Pancreas (tissue), 10 donors: ENCODE results near the gene CSF1R. TPM values are rescaled to one million over a fixed set of nuclear protein-coding genes. Genes with fewer than 3 reads are reported as not detected.
A peak's percentile ranks its signal among the peaks of the same experiment; 100 is the strongest.

ENCODE experiments used
- ATAC-seq, 4 donors: fragments of 200-7000 bp; cut with Tn5 transposase; one replicate each; pipeline versions ENCODE4 v1.8.0 to v1.9.1; 2020; ENCODE audit warnings: mild to moderate bottlenecking in 4 of 4, moderate library complexity in 4 of 4
- DNase-seq, 6 donors: peaks; one replicate each; pipeline ENCODE4 v3.0.0-alpha.2; 2020
- FAIRE-seq: peaks from 2 replicates; lab custom pipeline; 2012; peaks lifted over from hg19 to GRCh38; lab: Jason Lieb, UNC
- H3K27ac ChIP-seq, 4 donors: fragments of 200-600 bp; sonication (generic); 1 replicate in 3 of 4; 2 replicates in 1 of 4; pipeline versions ENCODE4 v1.5.0 to v1.8.0; 2020
- H3K27me3 ChIP-seq, 4 donors: fragments of 200-600 bp; one replicate each; pipeline ENCODE4 v1.8.0; 2021
- H3K36me3 ChIP-seq, 3 donors: fragments of 200-600 bp; sonication (generic) in 1 of 3; one replicate each; pipeline versions ENCODE4 v1.5.0 to v1.8.0; 2020 to 2021
- H3K4me1 ChIP-seq, 3 donors: fragments of 200-600 bp; one replicate each; pipeline ENCODE4 v1.8.0; 2021
- H3K4me3 ChIP-seq, 4 donors: fragments of 200-600 bp; sonication (generic) in 2 of 4; one replicate each; pipeline versions ENCODE4 v1.5.0 to v1.8.0; 2020 to 2021
- H3K9me3 ChIP-seq, 4 donors: fragments of 200-600 bp; one replicate each; pipeline ENCODE4 v1.8.0; 2021
- WGBS, 2 donors: extraction: QIAGEN DNeasy Blood & Tissue Kit; methylation state at CpG; one replicate each; pipeline ENCODE4 v1.1.7; 2013; 5-methylcytosine and 5-hydroxymethylcytosine counted together
- intact Hi-C, 3 donors: fragments of 100-400 bp; cut with DNase I; formaldehyde crosslinking; loops; one replicate each; pipeline versions ENCODE4 v1.11.1 to v1.14.2; 2022
- polyA plus RNA-seq, 2 donors: library from polyadenylated mRNA; stranded (reverse); fragments of 200-250 nt; gene quantifications; one replicate each; pipeline ENCODE4 v1.2.3, GENCODE V29; 2013
- total RNA-seq, 6 donors: library from RNA; stranded (reverse); fragmentation: NEBNext Ultra II Directional in 4 of 6; extraction: Animal tissue kit (Norgen Biotek cat#: 25700) in 4 of 6; gene quantifications; one replicate each; pipeline versions ENCODE4 v1.2.1 to v1.2.4, GENCODE V29; 2021 to 2023
- TF ChIP-seq, protein P1 (sequence below), 4 donors: fragments of 200-600 bp; sonication (generic) in 3 of 4; IDR thresholded peaks; one replicate each; pipeline versions ENCODE4 v1.5.0 to v1.8.0; 2021; ENCODE audit warnings: antibody characterized with exemption in 4 of 4
- donor health status: healthy with polysubstance abuse.
- donor health status: DM: no; HTN: no; CAD: no; lungs with moderate emphysema.
- donor health status: DM: no; HTN: no; CAD: no.
- donor health status: control.
- donor health status: control.
- donor health status: Bipolar disorder and iron deficiency.
- donor health status: DM: yes; HTN: yes; CAD: no.
- donor health status: DM: no; HTN: no; CAD: no.
- donor health status: DM: no; HTN: no; CAD: no.
- donor health status: DM: yes; HTN: yes; CAD: no.

CSF1R gene
- total and polyA plus RNA-seq, 8 donors = 1.4 to 51.2 (median 4.1) TPM

DNA sequence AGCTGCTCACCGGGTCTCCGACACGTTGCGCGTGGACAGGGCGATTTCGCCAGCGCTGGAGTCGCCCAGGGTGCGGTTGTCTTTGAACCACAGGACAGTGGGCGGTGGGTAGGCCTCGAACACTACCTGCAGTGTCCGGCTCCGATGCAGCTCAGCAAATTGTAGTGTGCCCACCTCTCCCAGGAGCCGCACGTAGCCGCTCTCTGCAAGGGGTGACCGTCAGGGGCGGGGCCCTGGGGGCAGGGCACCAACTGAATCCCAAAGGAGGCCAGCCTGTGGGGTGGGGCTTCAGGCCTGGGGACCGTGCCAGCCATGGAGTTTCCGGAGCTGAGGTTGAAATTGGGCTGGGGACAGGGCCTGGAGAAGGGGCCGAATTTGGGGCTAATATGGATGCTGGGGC is 46.4 kb upstream of the CSF1R start:
- FAIRE-seq = no peak
- TF ChIP-seq, protein P1, sequence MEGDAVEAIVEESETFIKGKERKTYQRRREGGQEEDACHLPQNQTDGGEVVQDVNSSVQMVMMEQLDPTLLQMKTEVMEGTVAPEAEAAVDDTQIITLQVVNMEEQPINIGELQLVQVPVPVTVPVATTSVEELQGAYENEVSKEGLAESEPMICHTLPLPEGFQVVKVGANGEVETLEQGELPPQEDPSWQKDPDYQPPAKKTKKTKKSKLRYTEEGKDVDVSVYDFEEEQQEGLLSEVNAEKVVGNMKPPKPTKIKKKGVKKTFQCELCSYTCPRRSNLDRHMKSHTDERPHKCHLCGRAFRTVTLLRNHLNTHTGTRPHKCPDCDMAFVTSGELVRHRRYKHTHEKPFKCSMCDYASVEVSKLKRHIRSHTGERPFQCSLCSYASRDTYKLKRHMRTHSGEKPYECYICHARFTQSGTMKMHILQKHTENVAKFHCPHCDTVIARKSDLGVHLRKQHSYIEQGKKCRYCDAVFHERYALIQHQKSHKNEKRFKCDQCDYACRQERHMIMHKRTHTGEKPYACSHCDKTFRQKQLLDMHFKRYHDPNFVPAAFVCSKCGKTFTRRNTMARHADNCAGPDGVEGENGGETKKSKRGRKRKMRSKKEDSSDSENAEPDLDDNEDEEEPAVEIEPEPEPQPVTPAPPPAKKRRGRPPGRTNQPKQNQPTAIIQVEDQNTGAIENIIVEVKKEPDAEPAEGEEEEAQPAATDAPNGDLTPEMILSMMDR (IDR thresholded peaks at IDR 0.05) = no peak
- WGBS, 2 donors = 91% methylated on average over 22 of the region's 22 CpGs
- no peak overlapping the region for H3K27ac ChIP-seq
- H3K4me3 ChIP-seq = no peak overlapping the region
- H3K27me3 ChIP-seq = no peaks in the 10 kb centered on the region
- H3K4me1 ChIP-seq = peaks cover 0 to 6% (median 2%) of the 10 kb centered on the region in 3 donors
- no peak for ATAC-seq
- peak in 1 of 6 donors; percentile 60 for DNase-seq
- no peaks in the 10 kb centered on the region for H3K9me3 ChIP-seq
- intact Hi-C loops = loop anchor here in 1 of 3 donors (10.0 kb wide), 2 partner anchors 82 to 302 kb away; no protein-coding TSS in a partner anchor
- H3K36me3 ChIP-seq = no peaks in the 10 kb centered on the region

DNA sequence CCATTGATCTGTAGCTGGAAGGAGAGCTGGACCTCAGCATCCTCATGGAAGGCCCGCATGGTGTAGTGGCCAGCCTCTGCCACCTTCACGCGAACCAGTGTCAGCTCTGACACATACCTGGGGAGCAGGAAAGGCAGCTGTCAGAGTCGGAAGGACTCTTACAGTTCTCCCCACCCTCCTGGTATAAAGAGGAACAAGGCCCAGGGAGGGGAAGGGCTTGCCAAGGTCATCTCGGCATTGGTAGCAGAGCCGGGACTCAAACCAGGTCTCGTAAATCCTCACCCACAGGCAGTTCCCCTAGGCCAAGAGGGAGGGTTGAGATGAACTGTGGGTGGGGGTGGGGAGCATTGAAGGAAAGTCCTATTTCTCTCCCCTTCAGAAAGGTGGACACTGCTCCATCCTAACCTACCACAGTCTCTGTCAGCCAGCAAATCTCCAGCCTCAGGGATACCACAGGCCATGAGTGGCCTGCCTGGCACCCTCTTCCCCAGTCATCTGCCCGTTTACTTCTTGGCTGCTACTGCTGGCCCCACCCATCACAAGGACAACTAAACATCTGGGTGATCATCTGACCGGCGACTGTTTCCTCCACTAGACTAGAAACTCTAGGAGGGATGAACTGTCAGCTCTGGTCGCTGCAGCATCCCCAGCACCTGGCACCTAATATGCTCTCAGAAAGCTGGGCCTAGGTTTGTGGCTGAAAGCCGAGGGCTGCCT is 45.8 kb upstream of the CSF1R start:
- Histone ChIP-seq H3K27me3 (no peaks in the 10 kb centered on the region), H3K4me1 (no peaks in the 10 kb centered on the region), H3K36me3 (no peaks in the 10 kb centered on the region), H3K9me3 (no peaks in the 10 kb centered on the region), H3K4me3 (no peak overlapping the region), H3K27ac (no peak overlapping the region)
- TF ChIP-seq, protein P1 (IDR thresholded peaks at IDR 0.05) = no peak
- DNase-seq = peak in 1 of 6 donors; percentile 24
- intact Hi-C loops = loop anchor here in 1 of 3 donors (10.0 kb wide), 2 partner anchors 83 to 303 kb away; no protein-coding TSS in a partner anchor
- no peak for FAIRE-seq
- ATAC-seq = no peak
- WGBS, 2 donors = 64% methylated on average over 12 of the region's 12 CpGs

DNA sequence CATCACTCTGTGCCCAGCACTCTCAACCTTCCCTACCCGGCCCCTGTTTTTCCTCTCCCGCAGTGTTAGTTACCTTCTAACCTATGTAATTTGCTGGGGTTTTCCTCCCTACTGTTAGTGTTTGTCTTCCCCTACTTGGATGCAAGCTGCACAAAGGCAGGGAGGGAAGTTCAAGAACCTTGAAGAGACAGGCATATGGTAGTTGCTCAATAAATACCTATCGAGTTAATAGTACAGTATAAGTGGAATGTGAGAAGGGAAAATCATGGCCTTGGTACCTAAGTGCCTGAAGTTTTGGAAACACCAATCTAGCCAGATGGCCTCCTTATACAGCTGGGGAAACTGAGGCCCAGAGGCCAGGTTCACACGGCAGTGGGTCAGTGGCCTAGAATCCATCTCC is 45.1 kb upstream of the CSF1R start:
- TF ChIP-seq, protein P1 (IDR thresholded peaks at IDR 0.05) = no peak
- FAIRE-seq (no peak), DNase-seq (no peak), ATAC-seq (no peak)
- no peak overlapping the region for H3K27ac ChIP-seq
- H3K4me1 ChIP-seq = no peaks in the 10 kb centered on the region
- no peaks in the 10 kb centered on the region for H3K9me3 ChIP-seq
- intact Hi-C loops = loop anchor here in 1 of 3 donors (10.0 kb wide), 2 partner anchors 83 to 303 kb away; no protein-coding TSS in a partner anchor
- no peaks in the 10 kb centered on the region for H3K27me3 ChIP-seq
- 81 to 92% methylated on average over 4 of the region's 4 CpGs for WGBS, 2 donors
- H3K36me3 ChIP-seq = no peaks in the 10 kb centered on the region
- no peak overlapping the region for H3K4me3 ChIP-seq

DNA sequence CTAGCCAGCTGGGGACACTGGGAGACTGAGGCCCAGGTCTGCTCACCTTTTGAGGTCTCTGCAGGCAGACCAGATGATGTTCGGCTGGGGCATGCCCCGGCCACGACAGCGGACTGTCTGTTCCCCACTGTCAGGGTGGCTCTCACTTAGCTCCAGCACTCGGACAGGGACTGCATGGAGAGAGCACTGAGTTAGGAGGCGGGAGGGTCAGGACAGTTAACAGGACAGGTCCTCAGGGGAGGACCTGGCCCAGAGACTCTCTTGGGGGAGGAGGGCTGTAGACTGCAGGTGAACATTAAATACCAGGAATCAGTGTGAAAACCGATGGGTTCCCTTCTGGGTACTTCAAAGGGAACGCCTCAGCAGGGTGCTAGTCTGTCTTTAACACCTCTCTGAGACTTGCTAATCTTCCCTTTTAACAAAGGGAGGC is 44.2 kb upstream of the CSF1R start:
- ATAC-seq (no peak), FAIRE-seq (no peak), DNase-seq (peak in 1 of 6 donors; percentile 31)
- Histone ChIP-seq H3K4me3 (no peak overlapping the region), H3K36me3 (no peaks in the 10 kb centered on the region), H3K4me1 (no peaks in the 10 kb centered on the region), H3K27me3 (no peaks in the 10 kb centered on the region), H3K27ac (no peak overlapping the region), H3K9me3 (no peaks in the 10 kb centered on the region)
- WGBS, 2 donors = 72 to 86% methylated on average over 8 of the region's 8 CpGs
- TF ChIP-seq, protein P1 (IDR thresholded peaks at IDR 0.05) = no peak
- intact Hi-C loops = loop anchor here in 1 of 3 donors (10.0 kb wide), 2 partner anchors 84 to 304 kb away; no protein-coding TSS in a partner anchor
